DMS153 treated with DMSO at 0.1 percent for 48 hours (cell line): ENCODE measurements around the gene PAPOLG.
A peak's percentile ranks its signal among the peaks of the same experiment; 100 is the strongest.

Experiments used
- DNase-seq: peaks from one replicate; lab custom pipeline; 2025; ENCODE audit not compliant: unreplicated experiment; lab: John Stamatoyannopoulos, UW

The PAPOLG gene

GRCh38 chr2:60756097-60757087 lies at the start of gene PAPOLG:
TSS of gene PAPOLG (plus strand) at chr2:60756268. CDS start at chr2:60756479, 211 bp downstream.
- peak; percentile 71 for DNase-seq

GRCh38 chr2:60707750-60708371 lies 48.2 kb upstream of the PAPOLG start:
- no peak for DNase-seq

- no peak for DNase-seq
These were observed 47.3 kb upstream of the PAPOLG start for GRCh38 chr2:60708630-60709320.

- no peak for DNase-seq
These were observed 45.4 kb upstream of the PAPOLG start for GRCh38 chr2:60710707-60711106.

- DNase-seq = no peak
These were observed 40.5 kb upstream of the PAPOLG start for GRCh38 chr2:60715561-60715960.

- DNase-seq = no peak
These were observed 38.4 kb upstream of the PAPOLG start for GRCh38 chr2:60717691-60718090.

- no peak for DNase-seq
These were observed 36.7 kb upstream of the PAPOLG start for GRCh38 chr2:60719331-60719730.

GRCh38 chr2:60725466-60725865 lies 30.6 kb upstream of the PAPOLG start:
- no peak for DNase-seq

- DNase-seq = no peak
These were observed 27.2 kb upstream of the PAPOLG start for GRCh38 chr2:60728855-60729254.

GRCh38 chr2:60735496-60736250 lies 20.4 kb upstream of the PAPOLG start:
- DNase-seq = no peak

GRCh38 chr2:60738679-60739078 lies 17.4 kb upstream of the PAPOLG start:
- no peak for DNase-seq

- no peak for DNase-seq
These were observed 16.9 kb upstream of the PAPOLG start for GRCh38 chr2:60739156-60739555.

- no peak for DNase-seq
These were observed 14.5 kb upstream of the PAPOLG start for GRCh38 chr2:60741576-60741975.

GRCh38 chr2:60742419-60742818 lies 13.6 kb upstream of the PAPOLG start:
- no peak for DNase-seq

GRCh38 chr2:60745330-60745729 lies 10.7 kb upstream of the PAPOLG start:
- DNase-seq = no peak

GRCh38 chr2:60745761-60746160 lies 10.3 kb upstream of the PAPOLG start:
- DNase-seq = no peak

- no peak for DNase-seq
These were observed 9.8 kb upstream of the PAPOLG start for GRCh38 chr2:60746318-60746717.

- peak; percentile 65 for DNase-seq
These were observed 3.6 kb downstream of the PAPOLG start for GRCh38 chr2:60759654-60760053.

GRCh38 chr2:60764736-60765534 lies 8.9 kb downstream of the PAPOLG start:
- DNase-seq = no peak

- DNase-seq = no peak
These were observed 10.2 kb downstream of the PAPOLG start for GRCh38 chr2:60766283-60766682.
